Hippocampal formation (tissue), 2 donors: ENCODE data around the gene MSMB.
"Not testable (repeated sequence)": the region's sequence is repeated elsewhere in the genome, so short reads cannot be mapped to it uniquely, and the experiment has no call there.

Source experiments
- DNase-seq, 2 donors: peaks; one replicate each; lab custom pipeline; 2025; lab: John Stamatoyannopoulos, UW

Gene MSMB

GRCh38 chr10:46069771-46070463 lies 23.8 kb upstream of the MSMB start:
- no peak for DNase-seq

- no peak for DNase-seq
Observed at GRCh38 chr10:46068905-46069304, 22.8 kb upstream of the MSMB start.

- no peak for DNase-seq
Observed at GRCh38 chr10:46068117-46068516, 22.0 kb upstream of the MSMB start.

GRCh38 chr10:46064269-46064817 lies 18.3 kb upstream of the MSMB start:
- no peak for DNase-seq

- no peak for DNase-seq
Observed at GRCh38 chr10:46062723-46063428, 16.8 kb upstream of the MSMB start.

GRCh38 chr10:46060706-46061105 lies 14.6 kb upstream of the MSMB start:
- no peak for DNase-seq

- not testable (repeated sequence) for DNase-seq
Observed at GRCh38 chr10:46057927-46058326, 11.9 kb upstream of the MSMB start.

GRCh38 chr10:46057038-46057437 lies 11.0 kb upstream of the MSMB start:
- DNase-seq = no peak

- DNase-seq = no peak
Observed at GRCh38 chr10:46055771-46056170, 9.7 kb upstream of the MSMB start.

GRCh38 chr10:46053534-46054434 lies 7.7 kb upstream of the MSMB start:
- DNase-seq = no peak

- no peak for DNase-seq
Observed at GRCh38 chr10:46052791-46053375, 6.8 kb upstream of the MSMB start.

- no peak for DNase-seq
Observed at GRCh38 chr10:46052057-46052790, 6.2 kb upstream of the MSMB start.

- no peak for DNase-seq
Observed at GRCh38 chr10:46050941-46051623, 5.0 kb upstream of the MSMB start.

- DNase-seq = not testable (repeated sequence)
Observed at GRCh38 chr10:46049497-46049831, 3.4 kb upstream of the MSMB start.

GRCh38 chr10:46048152-46048551 lies 2.1 kb upstream of the MSMB start:
- no peak for DNase-seq

GRCh38 chr10:46042527-46042926 lies 3.5 kb downstream of the MSMB start:
- no peak for DNase-seq

- no peak for DNase-seq
Observed at GRCh38 chr10:46040004-46040403, 6.1 kb downstream of the MSMB start.

- no peak for DNase-seq
Observed at GRCh38 chr10:46037107-46037825, 8.8 kb downstream of the MSMB start.

GRCh38 chr10:46035923-46036849 lies 9.9 kb downstream of the MSMB start:
- no peak for DNase-seq
